AG04450 (cell line): ENCODE data around the gene SRP19. TPM values are rescaled to one million over a fixed set of nuclear protein-coding genes. Genes with fewer than 3 reads are reported as not detected.
A peak's percentile ranks its signal among the peaks of the same experiment; 100 is the strongest.

Experiments used
- CTCF ChIA-PET: fragments of 300-600, 350-600 bp; formaldehyde crosslinking; extraction: SDS; loops from one replicate; lab custom pipeline; 2022; ENCODE audit warnings: antibody characterized with exemption, inconsistent platforms; lab: Charles Lee
- POLR2A ChIA-PET: fragments of 350-600 bp; formaldehyde crosslinking; extraction: SDS; loops from one replicate; lab custom pipeline; 2021; ENCODE audit warnings: antibody characterized with exemption, inconsistent platforms; lab: Yijun Ruan, JAX
- DNase-seq: peaks from one replicate; pipeline ENCODE4 v3.0.0-alpha.2; 2011; ENCODE audit warnings: low read depth, low spot score
- H3K27ac ChIP-seq: one replicate; pipeline ENCODE4 v1.5.1; 2012; ENCODE audit warnings: low read depth, low read length, control low read depth
- H3K27me3 ChIP-seq: one replicate; pipeline ENCODE4 v1.6.0; 2012; ENCODE audit warnings: low read length; ENCODE audit not compliant: control insufficient read depth, insufficient read depth
- H3K4me3 ChIP-seq: 2 replicates; pipeline ENCODE4 v1.5.1; 2011; ENCODE audit warnings: mild to moderate bottlenecking, low read depth, low read length, control low read depth
- H3K9me3 ChIP-seq: 2 replicates; pipeline ENCODE4 v1.5.1; 2012; ENCODE audit warnings: low read length; ENCODE audit not compliant: control insufficient read depth, insufficient read depth
- polyA minus RNA-seq: library from RNA; depleted of rRNA, polyadenylated mRNA; stranded (reverse); fragments of >200 nt; gene quantifications from 2 replicates; pipeline ENCODE4 v1.2.3, GENCODE V29; 2011; rRNA and poly(A)+ RNA removed
- polyA plus RNA-seq: library from polyadenylated mRNA; depleted of rRNA; stranded (reverse); fragments of >200 nt; gene quantifications from 2 replicates; pipeline ENCODE4 v1.2.3, GENCODE V29; 2011; rRNA removed
- TF ChIP-seq, protein P1 (sequence below): IDR thresholded peaks from 2 replicates; pipeline ENCODE4 v1.5.1; 2011; ENCODE audit warnings: low read depth, low read length, control low read depth, inconsistent platforms

The SRP19 gene
- polyA plus RNA-seq, result 98.6 and 149 TPM in 2 replicates
- 16.2 and 26.9 TPM in 2 replicates for polyA minus RNA-seq

GRCh38 chr5:112860929-112861637, at the start of gene SRP19:
TSS of gene SRP19 (plus strand) at chr5:112861287. CDS start at chr5:112861377, 90 bp downstream.
- TF ChIP-seq, protein P1, sequence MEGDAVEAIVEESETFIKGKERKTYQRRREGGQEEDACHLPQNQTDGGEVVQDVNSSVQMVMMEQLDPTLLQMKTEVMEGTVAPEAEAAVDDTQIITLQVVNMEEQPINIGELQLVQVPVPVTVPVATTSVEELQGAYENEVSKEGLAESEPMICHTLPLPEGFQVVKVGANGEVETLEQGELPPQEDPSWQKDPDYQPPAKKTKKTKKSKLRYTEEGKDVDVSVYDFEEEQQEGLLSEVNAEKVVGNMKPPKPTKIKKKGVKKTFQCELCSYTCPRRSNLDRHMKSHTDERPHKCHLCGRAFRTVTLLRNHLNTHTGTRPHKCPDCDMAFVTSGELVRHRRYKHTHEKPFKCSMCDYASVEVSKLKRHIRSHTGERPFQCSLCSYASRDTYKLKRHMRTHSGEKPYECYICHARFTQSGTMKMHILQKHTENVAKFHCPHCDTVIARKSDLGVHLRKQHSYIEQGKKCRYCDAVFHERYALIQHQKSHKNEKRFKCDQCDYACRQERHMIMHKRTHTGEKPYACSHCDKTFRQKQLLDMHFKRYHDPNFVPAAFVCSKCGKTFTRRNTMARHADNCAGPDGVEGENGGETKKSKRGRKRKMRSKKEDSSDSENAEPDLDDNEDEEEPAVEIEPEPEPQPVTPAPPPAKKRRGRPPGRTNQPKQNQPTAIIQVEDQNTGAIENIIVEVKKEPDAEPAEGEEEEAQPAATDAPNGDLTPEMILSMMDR, result no peak
- Histone ChIP-seq H3K4me3 (peak within 1 kb of the TSS; percentile 97), H3K27ac (peak within 1 kb of the TSS; percentile 84), H3K9me3 (no peaks in the 10 kb centered on the region; the same call in 1 of the 2 replicates), H3K27me3 (no peaks in the 10 kb centered on the region)
- ChIA-PET CTCF (interaction anchor here (0.6 to 1.6 kb wide), 6 partner anchors 13 to 310 kb away, joined by 3 to 18 read pairs (median 3); no protein-coding TSS in a partner anchor), POLR2A (interaction anchor here (1.0 to 1.7 kb wide), 4 partner anchors 9 to 115 kb away, joined by 4 to 9 read pairs (median 6); partner anchors contain the start of genes DCP2 and REEP5)
- DNase-seq, result peak; percentile 96

- ChIA-PET CTCF (interaction anchor here (2.4 kb wide), 1 partner anchor 36 kb away, joined by 11 read pairs; no protein-coding TSS in a partner anchor), POLR2A (no interaction called here)
- no peaks in the 10 kb centered on the region for H3K9me3 ChIP-seq
- no peaks in the 10 kb centered on the region for H3K27me3 ChIP-seq
- no peak for DNase-seq
- TF ChIP-seq, protein P1, result no peak
- no peak overlapping the region for H3K4me3 ChIP-seq
- no peak overlapping the region for H3K27ac ChIP-seq
These were observed 48.5 kb upstream of the SRP19 start for GRCh38 chr5:112812549-112812948.

DNA sequence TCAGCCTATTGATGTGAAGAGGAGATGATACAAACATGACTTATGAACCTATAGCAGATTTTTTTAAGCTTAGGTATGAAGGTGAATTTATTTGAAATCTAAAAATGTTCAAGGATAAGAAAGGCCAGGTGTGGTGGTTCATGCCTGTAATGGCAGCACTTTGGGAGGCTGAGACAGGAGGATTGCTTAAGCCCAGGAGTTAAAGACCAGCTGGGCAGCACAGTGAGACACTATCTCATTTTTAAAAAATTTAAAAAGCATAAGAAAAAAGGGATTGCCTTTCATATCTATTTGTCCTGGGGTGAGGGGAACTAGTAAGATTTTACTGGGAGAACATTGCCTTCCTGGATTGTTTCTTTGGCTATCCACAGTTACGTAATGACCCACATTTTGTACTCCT, 40.8 kb upstream of the SRP19 start:
- Histone ChIP-seq H3K27ac (no peak overlapping the region), H3K4me3 (no peak overlapping the region), H3K27me3 (no peaks in the 10 kb centered on the region), H3K9me3 (no peaks in the 10 kb centered on the region)
- POLR2A ChIA-PET, result no interaction called here
- CTCF ChIA-PET, result interaction anchor here (1.6 to 2.4 kb wide), 2 partner anchors 28 to 269 kb away, joined by 4 to 12 read pairs; no protein-coding TSS in a partner anchor
- TF ChIP-seq, protein P1, result no peak
- DNase-seq, result no peak

GRCh38 chr5:112822456-112822855, 38.6 kb upstream of the SRP19 start:
- ChIA-PET POLR2A (no interaction called here), CTCF (interaction anchor here (1.4 kb wide), 1 partner anchor 26 kb away, joined by 11 read pairs; no protein-coding TSS in a partner anchor)
- TF ChIP-seq, protein P1, result no peak
- Histone ChIP-seq H3K27ac (no peak overlapping the region), H3K4me3 (no peak overlapping the region), H3K9me3 (no peaks in the 10 kb centered on the region), H3K27me3 (no peaks in the 10 kb centered on the region)
- no peak for DNase-seq

DNA sequence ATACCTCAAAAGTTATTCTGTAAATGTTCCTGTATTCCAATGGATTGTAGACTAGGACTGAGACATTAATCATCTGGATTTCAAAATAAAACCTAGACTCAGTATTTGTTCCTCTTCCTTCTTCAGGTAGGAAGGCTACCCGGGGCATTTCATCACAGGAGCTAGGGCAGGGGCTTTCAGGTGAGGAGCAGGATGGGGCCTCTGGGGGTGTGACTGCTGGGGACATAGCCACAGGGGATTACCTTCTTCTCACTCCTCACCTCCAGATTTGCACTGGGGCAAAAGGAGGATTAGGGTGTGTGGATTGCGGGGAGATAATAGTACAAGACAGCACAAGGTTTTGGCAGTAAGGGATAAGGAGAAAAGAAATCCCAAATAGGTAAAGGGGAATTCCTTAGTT, 37.9 kb upstream of the SRP19 start:
- TF ChIP-seq, protein P1, result no peak
- Histone ChIP-seq H3K9me3 (no peaks in the 10 kb centered on the region), H3K27me3 (no peaks in the 10 kb centered on the region), H3K27ac (no peak overlapping the region), H3K4me3 (no peak overlapping the region)
- ChIA-PET POLR2A (no interaction called here), CTCF (no interaction called here)
- no peak for DNase-seq
